GM19328 (cell line): ENCODE data around the gene PLEKHG5.
"Not testable (repeated sequence)": the region's sequence is repeated elsewhere in the genome, so short reads cannot be mapped to it uniquely, and the experiment has no call there.

Source experiments
- ATAC-seq: cut with Tn5 transposase; IDR thresholded peaks from one replicate; pipeline ENCODE4 v1.9.1; 2021; ENCODE audit warnings: mild to moderate bottlenecking, moderate library complexity; ENCODE audit not compliant: unreplicated experiment

Gene PLEKHG5

GRCh38 chr1:6447818-6448748 lies 43.4 kb downstream of the PLEKHG5 start:
- no peak for ATAC-seq

GRCh38 chr1:6447016-6447817 lies 44.2 kb downstream of the PLEKHG5 start:
- ATAC-seq: no peak

- no peak for ATAC-seq
Observed at GRCh38 chr1:6446665-6447015, 44.8 kb downstream of the PLEKHG5 start.

GRCh38 chr1:6445929-6446328 lies 45.5 kb downstream of the PLEKHG5 start:
- not testable (repeated sequence) for ATAC-seq

GRCh38 chr1:6445062-6445763 lies 46.3 kb downstream of the PLEKHG5 start:
- ATAC-seq: no peak

GRCh38 chr1:6444377-6444776 lies 47.1 kb downstream of the PLEKHG5 start:
- ATAC-seq: no peak

GRCh38 chr1:6443339-6444115 lies 47.9 kb downstream of the PLEKHG5 start:
- no peak for ATAC-seq

- no peak for ATAC-seq
Observed at GRCh38 chr1:6441586-6441985, 49.9 kb downstream of the PLEKHG5 start.

- ATAC-seq: no peak
Observed at GRCh38 chr1:6440198-6441126, 51.0 kb downstream of the PLEKHG5 start.

- ATAC-seq: no peak
Observed at GRCh38 chr1:6438047-6438525, 53.4 kb downstream of the PLEKHG5 start.

GRCh38 chr1:6437012-6437700 lies 54.3 kb downstream of the PLEKHG5 start:
- ATAC-seq: not testable (repeated sequence)

- ATAC-seq: not testable (repeated sequence)
Observed at GRCh38 chr1:6436277-6436676, 55.2 kb downstream of the PLEKHG5 start.

GRCh38 chr1:6435547-6435946 lies 55.9 kb downstream of the PLEKHG5 start:
- no peak for ATAC-seq

- no peak for ATAC-seq
Observed at GRCh38 chr1:6435129-6435528, 56.3 kb downstream of the PLEKHG5 start.

- no peak for ATAC-seq
Observed at GRCh38 chr1:6434186-6434585, 57.3 kb downstream of the PLEKHG5 start.

GRCh38 chr1:6431645-6432579 lies 59.6 kb downstream of the PLEKHG5 start:
- not testable (repeated sequence) for ATAC-seq

GRCh38 chr1:6429660-6430411 lies 61.6 kb downstream of the PLEKHG5 start:
- ATAC-seq: not testable (repeated sequence)
